Measurements from ENCODE around the gene HSPBP1.

The HSPBP1 gene

GRCh38 chr19:55252760-55253663, 26.9 kb downstream of the HSPBP1 start:
- no peak for DNase-seq

- no peak for DNase-seq
These were observed 28.4 kb downstream of the HSPBP1 start for GRCh38 chr19:55251341-55252081.

- DNase-seq = no peak
These were observed 29.5 kb downstream of the HSPBP1 start for GRCh38 chr19:55250262-55251036.

- no peak for DNase-seq
These were observed 30.1 kb downstream of the HSPBP1 start for GRCh38 chr19:55249841-55250240.

- DNase-seq = no peak
These were observed 31.2 kb downstream of the HSPBP1 start for GRCh38 chr19:55248704-55249103.

GRCh38 chr19:55248166-55248675, 31.7 kb downstream of the HSPBP1 start:
- DNase-seq = no peak

- DNase-seq = no peak
These were observed 32.2 kb downstream of the HSPBP1 start for GRCh38 chr19:55247621-55248099.

GRCh38 chr19:55246462-55247451, 33.2 kb downstream of the HSPBP1 start:
- no peak for DNase-seq

GRCh38 chr19:55245236-55245904, 34.5 kb downstream of the HSPBP1 start:
- DNase-seq = no peak

GRCh38 chr19:55244004-55244680, 35.8 kb downstream of the HSPBP1 start:
- DNase-seq = no peak

GRCh38 chr19:55242517-55242916, 37.4 kb downstream of the HSPBP1 start:
- no peak for DNase-seq

- no peak for DNase-seq
These were observed 37.9 kb downstream of the HSPBP1 start for GRCh38 chr19:55241935-55242464.

GRCh38 chr19:55241143-55241934, 38.6 kb downstream of the HSPBP1 start:
- DNase-seq = no peak

GRCh38 chr19:55240713-55241020, 39.2 kb downstream of the HSPBP1 start:
- no peak for DNase-seq

- no peak for DNase-seq
These were observed 40.9 kb downstream of the HSPBP1 start for GRCh38 chr19:55239004-55239403.

- no peak for DNase-seq
These were observed 41.9 kb downstream of the HSPBP1 start for GRCh38 chr19:55238030-55238429.

- no peak for DNase-seq
These were observed 46.9 kb downstream of the HSPBP1 start for GRCh38 chr19:55232986-55233385.

GRCh38 chr19:55232286-55232602, 47.7 kb downstream of the HSPBP1 start:
- DNase-seq = no peak

Measured in SHP77 treated with DMSO at 0.1 percent for 48 hours (cell line).